ENCODE measurements around the gene CYYR1. TPM values are rescaled to one million over a fixed set of nuclear protein-coding genes. Genes with fewer than 3 reads are reported as not detected.
"Not testable (repeated sequence)": the region's sequence is repeated elsewhere in the genome, so short reads cannot be mapped to it uniquely, and the experiment has no call there.

The CYYR1 gene
- total RNA-seq, 1 donor: not detected

- H3K36me3 ChIP-seq (ENCODE audit: insufficient read depth, low read length): no peaks in the 10 kb centered on the region
- H3K79me2 ChIP-seq (ENCODE audit: insufficient read depth, low read length): no peaks in the 10 kb centered on the region
- TF ChIP-seq, protein P1, sequence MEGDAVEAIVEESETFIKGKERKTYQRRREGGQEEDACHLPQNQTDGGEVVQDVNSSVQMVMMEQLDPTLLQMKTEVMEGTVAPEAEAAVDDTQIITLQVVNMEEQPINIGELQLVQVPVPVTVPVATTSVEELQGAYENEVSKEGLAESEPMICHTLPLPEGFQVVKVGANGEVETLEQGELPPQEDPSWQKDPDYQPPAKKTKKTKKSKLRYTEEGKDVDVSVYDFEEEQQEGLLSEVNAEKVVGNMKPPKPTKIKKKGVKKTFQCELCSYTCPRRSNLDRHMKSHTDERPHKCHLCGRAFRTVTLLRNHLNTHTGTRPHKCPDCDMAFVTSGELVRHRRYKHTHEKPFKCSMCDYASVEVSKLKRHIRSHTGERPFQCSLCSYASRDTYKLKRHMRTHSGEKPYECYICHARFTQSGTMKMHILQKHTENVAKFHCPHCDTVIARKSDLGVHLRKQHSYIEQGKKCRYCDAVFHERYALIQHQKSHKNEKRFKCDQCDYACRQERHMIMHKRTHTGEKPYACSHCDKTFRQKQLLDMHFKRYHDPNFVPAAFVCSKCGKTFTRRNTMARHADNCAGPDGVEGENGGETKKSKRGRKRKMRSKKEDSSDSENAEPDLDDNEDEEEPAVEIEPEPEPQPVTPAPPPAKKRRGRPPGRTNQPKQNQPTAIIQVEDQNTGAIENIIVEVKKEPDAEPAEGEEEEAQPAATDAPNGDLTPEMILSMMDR (IDR thresholded peaks at IDR 0.05; ENCODE audit: extremely low read depth, low read depth, low read length): no peak
- no peaks in the 10 kb centered on the region for H3K4me1 ChIP-seq (ENCODE audit: insufficient read depth, low read length)
- H3K4me3 ChIP-seq (ENCODE audit: insufficient read depth, low read length): no peak overlapping the region
- H3K4me2 ChIP-seq (ENCODE audit: insufficient read depth, low read length): no peak overlapping the region
- no peak overlapping the region for H3K27ac ChIP-seq (ENCODE audit: low read depth, low read length)
- H4K20me1 ChIP-seq (ENCODE audit: insufficient read depth, low read length): no peaks in the 10 kb centered on the region
- no peaks in the 10 kb centered on the region for H3K27me3 ChIP-seq (ENCODE audit: insufficient read depth, low read length)
- no peak overlapping the region for H2AFZ ChIP-seq (ENCODE audit: low read length)
- peak; percentile 80 for DNase-seq (ENCODE audit: insufficient read length, low spot score, missing footprints)
- H3K9me3 ChIP-seq (ENCODE audit: low read depth, low read length): no peaks in the 10 kb centered on the region
Measured at GRCh38 chr21:26469789-26470188, 103.3 kb downstream of the CYYR1 start.

DNA sequence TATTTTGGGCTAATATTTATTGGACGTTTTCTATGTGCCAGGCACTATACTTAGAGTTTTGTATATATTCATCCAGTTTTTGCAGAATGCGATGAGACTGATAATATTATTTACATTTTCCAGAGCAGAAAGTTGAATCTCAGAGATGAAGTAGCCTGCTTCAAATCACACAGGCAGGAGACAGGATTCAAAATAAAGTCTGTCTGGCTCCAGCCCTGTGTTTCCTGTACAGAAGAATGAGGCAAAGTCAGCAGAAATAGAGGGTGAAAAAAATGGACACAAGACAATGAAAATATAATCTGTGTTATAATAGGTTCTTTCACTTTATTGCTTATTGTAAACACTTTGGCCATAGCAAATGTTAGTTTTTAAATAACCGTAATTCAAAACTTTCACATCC, 107.2 kb downstream of the CYYR1 start:
- Histone ChIP-seq H3K27me3 (ENCODE audit: insufficient read depth, low read length) (no peaks in the 10 kb centered on the region), H4K20me1 (ENCODE audit: insufficient read depth, low read length) (no peaks in the 10 kb centered on the region)
- TF ChIP-seq, protein P1 (IDR thresholded peaks at IDR 0.05; ENCODE audit: extremely low read depth, low read depth, low read length): no peak

DNA sequence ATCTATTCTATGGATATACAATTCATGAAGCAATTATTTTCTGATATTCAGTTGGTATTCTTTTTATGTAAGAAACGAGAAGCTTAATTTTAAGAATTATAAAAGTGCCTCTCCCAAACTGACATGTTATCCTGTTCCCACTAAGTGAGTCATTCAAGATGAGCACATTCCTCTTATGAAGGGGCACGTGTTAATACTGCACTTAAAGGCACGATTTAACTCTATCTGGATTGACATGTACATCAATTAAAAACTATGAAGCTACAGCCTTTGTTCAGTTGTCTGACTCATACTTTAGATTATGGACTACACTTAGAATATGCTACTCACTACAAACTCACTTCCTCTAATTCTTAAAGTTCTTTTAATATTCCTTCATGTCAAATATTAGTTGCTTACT, 111.6 kb downstream of the CYYR1 start:
- no peak for DNase-seq (ENCODE audit: insufficient read length, low spot score, missing footprints)
- Histone ChIP-seq H3K4me3 (ENCODE audit: insufficient read depth, low read length) (no peak overlapping the region), H3K9me3 (ENCODE audit: low read depth, low read length) (no peaks in the 10 kb centered on the region), H3K79me2 (ENCODE audit: insufficient read depth, low read length) (no peaks in the 10 kb centered on the region), H3K4me2 (ENCODE audit: insufficient read depth, low read length) (no peak overlapping the region), H4K20me1 (ENCODE audit: insufficient read depth, low read length) (no peaks in the 10 kb centered on the region), H3K27me3 (ENCODE audit: insufficient read depth, low read length) (no peaks in the 10 kb centered on the region), H3K4me1 (ENCODE audit: insufficient read depth, low read length) (no peaks in the 10 kb centered on the region), H2AFZ (ENCODE audit: low read length) (no peak overlapping the region), H3K36me3 (ENCODE audit: insufficient read depth, low read length) (no peaks in the 10 kb centered on the region), H3K27ac (ENCODE audit: low read depth, low read length) (no peak overlapping the region)
- TF ChIP-seq, protein P1 (IDR thresholded peaks at IDR 0.05; ENCODE audit: extremely low read depth, low read depth, low read length): no peak

More for the DNA sequence above, 107.2 kb downstream of the CYYR1 start:
- no peaks in the 10 kb centered on the region for H3K4me1 ChIP-seq (ENCODE audit: insufficient read depth, low read length)
- no peaks in the 10 kb centered on the region for H3K9me3 ChIP-seq (ENCODE audit: low read depth, low read length)
- no peaks in the 10 kb centered on the region for H3K36me3 ChIP-seq (ENCODE audit: insufficient read depth, low read length)
- H3K27ac ChIP-seq (ENCODE audit: low read depth, low read length): no peak overlapping the region
- H3K4me2 ChIP-seq (ENCODE audit: insufficient read depth, low read length): no peak overlapping the region
- no peaks in the 10 kb centered on the region for H3K79me2 ChIP-seq (ENCODE audit: insufficient read depth, low read length)
- H2AFZ ChIP-seq (ENCODE audit: low read length): no peak overlapping the region
- H3K4me3 ChIP-seq (ENCODE audit: insufficient read depth, low read length): no peak overlapping the region
- no peak for DNase-seq (ENCODE audit: insufficient read length, low spot score, missing footprints)

- Histone ChIP-seq H3K9me3 (ENCODE audit: low read depth, low read length) (no peaks in the 10 kb centered on the region), H3K79me2 (ENCODE audit: insufficient read depth, low read length) (no peaks in the 10 kb centered on the region), H3K36me3 (ENCODE audit: insufficient read depth, low read length) (no peaks in the 10 kb centered on the region), H3K4me3 (ENCODE audit: insufficient read depth, low read length) (no peak overlapping the region), H2AFZ (ENCODE audit: low read length) (no peak overlapping the region), H3K27ac (ENCODE audit: low read depth, low read length) (no peak overlapping the region), H3K4me2 (ENCODE audit: insufficient read depth, low read length) (no peak overlapping the region), H3K27me3 (ENCODE audit: insufficient read depth, low read length) (no peaks in the 10 kb centered on the region), H3K4me1 (ENCODE audit: insufficient read depth, low read length) (no peaks in the 10 kb centered on the region), H4K20me1 (ENCODE audit: insufficient read depth, low read length) (no peaks in the 10 kb centered on the region)
- no peak for DNase-seq (ENCODE audit: insufficient read length, low spot score, missing footprints)
- TF ChIP-seq, protein P1 (IDR thresholded peaks at IDR 0.05; ENCODE audit: extremely low read depth, low read depth, low read length): no peak
Measured at GRCh38 chr21:26460621-26461020, 112.5 kb downstream of the CYYR1 start.

DNA sequence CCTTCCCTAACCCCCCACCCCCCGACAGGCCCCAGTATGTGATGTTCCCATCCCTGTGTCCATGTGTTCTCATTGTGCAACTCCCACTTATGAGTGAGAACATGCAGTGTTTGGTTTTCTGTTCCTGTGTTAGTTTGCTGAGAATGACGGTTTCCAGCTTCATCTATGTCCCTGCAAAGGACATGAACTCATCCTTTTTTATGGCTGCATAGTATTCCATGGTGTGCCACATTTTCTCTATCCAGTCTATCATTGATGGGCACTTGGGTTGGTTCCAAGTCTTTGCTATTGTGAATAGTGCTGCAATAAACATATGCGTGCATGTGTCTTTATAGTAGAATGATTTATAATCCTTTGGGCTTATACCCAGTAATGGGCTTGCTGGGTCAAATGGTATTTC, 114.2 kb downstream of the CYYR1 start:
- not testable (repeated sequence) for H3K4me1 ChIP-seq (ENCODE audit: insufficient read depth, low read length); DNase-seq (ENCODE audit: insufficient read length, low spot score, missing footprints); H4K20me1 ChIP-seq (ENCODE audit: insufficient read depth, low read length); H3K9me3 ChIP-seq (ENCODE audit: low read depth, low read length); H3K27ac ChIP-seq (ENCODE audit: low read depth, low read length); H3K4me3 ChIP-seq (ENCODE audit: insufficient read depth, low read length); H3K36me3 ChIP-seq (ENCODE audit: insufficient read depth, low read length); H3K27me3 ChIP-seq (ENCODE audit: insufficient read depth, low read length); H3K4me2 ChIP-seq (ENCODE audit: insufficient read depth, low read length); H3K79me2 ChIP-seq (ENCODE audit: insufficient read depth, low read length); H2AFZ ChIP-seq (ENCODE audit: low read length)
